Skin epidermis (tissue), 12 donors: ENCODE measurements around the gene GLT6D1.

ENCODE experiments used
- H3K27ac ChIP-seq, 21 experiments: fragments of 200-600 bp; sonication (generic) in 11 of 21; one replicate each; pipeline ENCODE4 v1.5.0; 2020; ENCODE audit warnings: mild to moderate bottlenecking in 3 of 21, inconsistent platforms in 2 of 21, moderate library complexity in 2 of 21
- H3K4me3 ChIP-seq, 7 experiments: fragments of 200-600 bp; sonication (generic) in 2 of 7; one replicate each; pipeline ENCODE4 v1.5.0; 2020; ENCODE audit warnings: inconsistent platforms in 2 of 7, mild to moderate bottlenecking in 2 of 7, moderate library complexity in 1 of 7

Gene GLT6D1

DNA sequence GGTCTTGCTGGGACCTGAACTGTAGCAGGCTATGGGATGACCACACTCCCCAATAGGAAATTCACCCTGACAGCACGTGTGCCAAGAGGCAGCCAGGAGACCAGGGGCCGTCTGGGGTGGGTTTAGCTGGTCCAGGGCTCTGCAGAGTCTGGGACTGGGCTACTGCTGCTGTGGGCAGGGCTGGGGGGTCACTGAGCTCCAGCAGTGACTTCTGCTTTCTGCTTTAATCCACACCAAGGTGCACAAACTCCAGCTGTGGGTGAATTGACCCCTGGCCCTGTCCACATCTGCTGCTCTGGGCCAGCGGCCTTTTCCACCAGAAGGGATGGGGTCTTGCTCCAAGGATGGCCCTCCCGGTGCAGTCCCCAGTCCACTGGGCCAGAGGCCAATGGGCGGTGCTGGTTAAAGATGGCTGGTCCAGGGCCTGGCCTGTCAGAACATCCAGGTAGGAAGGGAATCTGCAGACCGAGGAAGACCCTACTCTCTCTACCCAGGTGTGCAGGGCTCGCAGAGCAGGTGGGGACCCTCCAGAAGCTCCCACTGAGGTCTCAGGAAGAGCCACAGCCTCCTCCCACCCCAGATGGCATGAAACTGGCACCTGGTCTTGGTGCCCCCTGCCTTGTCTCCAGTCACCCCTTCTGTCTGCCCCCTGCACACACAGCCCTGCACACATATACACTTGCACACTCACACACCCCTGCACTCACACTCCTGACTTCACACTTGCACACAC, 28.0 kb downstream of the GLT6D1 start:
- Histone ChIP-seq H3K27ac (no peak overlapping the region), H3K4me3 (no peak overlapping the region)

DNA sequence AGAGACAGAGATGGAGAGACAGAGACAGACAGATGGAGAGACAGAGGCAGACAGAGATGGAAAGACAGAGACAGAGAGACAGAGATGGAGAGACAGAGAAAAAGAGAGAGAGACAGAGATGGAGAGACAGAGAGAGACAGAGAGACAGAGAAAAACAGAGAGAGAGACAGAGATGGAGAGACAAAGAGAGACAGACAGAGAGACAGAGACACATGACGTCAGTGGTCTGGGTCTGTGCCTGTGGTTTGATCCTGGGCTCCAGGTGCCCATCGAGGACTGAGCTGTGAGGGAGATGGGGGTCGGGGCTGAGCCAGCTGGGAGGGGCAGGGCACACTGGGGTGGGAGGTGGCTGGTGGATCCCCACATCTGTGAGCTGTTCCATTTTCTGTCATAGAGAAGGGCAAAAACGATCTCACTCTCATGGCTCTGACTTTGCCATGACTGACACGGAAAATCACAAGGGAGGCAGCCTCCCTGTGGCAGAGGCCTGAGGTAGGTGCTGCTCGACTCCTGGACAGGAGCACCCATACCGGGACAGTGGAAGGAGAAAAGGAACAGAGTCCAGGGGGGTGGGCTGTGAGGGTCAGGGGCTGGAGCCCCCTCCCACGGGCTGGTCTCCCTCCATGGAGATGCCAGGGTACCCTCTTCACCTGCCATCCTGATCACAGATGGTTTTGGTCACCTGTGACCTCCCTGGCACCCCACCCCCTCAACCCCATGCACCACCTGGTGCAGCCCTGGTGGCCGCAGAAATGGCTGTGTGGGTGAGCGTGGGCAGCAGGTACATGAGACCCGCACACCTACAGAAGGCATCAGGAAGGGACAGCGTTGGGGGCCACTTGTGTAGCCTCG, 28.8 kb downstream of the GLT6D1 start:
- no peak overlapping the region for H3K4me3 ChIP-seq

DNA sequence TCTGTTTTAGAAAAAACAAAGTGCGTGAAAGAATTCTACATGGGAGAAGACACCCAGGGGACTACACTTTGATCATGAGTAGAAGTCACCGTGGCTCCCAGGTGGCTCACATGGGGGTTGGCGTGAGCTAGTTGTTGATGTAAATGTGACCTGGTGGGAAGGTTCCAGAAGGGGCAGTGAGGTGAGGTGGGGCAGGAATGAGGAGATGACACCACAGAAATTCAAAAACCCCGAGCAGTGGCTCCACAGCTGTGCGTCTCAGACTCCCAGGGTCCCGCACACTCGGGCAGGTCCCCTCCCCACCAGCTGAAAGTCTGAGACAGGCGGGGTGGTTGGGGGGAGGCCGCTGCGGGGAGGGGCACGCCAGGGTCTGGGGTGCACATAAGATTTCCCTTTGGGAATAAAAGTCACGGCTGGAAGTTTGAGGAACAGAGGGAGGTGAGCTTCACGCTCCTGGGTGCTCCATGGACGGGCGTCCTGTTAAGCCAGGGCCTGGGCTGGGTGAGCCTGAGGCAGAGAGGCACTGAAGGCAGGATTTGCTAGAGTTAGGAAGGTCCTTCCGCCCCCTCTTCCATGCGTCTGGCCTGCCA, 29.9 kb downstream of the GLT6D1 start:
- H3K27ac ChIP-seq = no peak overlapping the region
- H3K4me3 ChIP-seq = no peak overlapping the region

More for the DNA sequence above, 28.8 kb downstream of the GLT6D1 start:
- no peak overlapping the region for H3K27ac ChIP-seq

DNA sequence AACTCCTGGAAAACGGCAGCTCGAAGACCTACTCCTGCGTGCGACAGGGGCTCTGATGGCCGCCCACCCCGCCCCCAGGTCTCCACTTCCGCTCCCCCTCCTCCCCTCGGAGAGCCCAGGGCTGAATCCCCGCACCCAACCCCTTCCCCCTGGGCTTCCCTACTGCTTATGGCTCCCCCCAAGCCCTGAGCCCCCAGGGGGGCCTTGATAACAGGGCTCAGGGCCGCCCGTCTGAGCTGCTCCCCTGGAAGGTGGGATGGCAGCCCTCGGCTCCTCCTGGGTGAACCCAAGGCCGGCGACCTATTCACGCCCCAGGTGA, 30.4 kb downstream of the GLT6D1 start:
- H3K4me3 ChIP-seq = no peak overlapping the region
- no peak overlapping the region for H3K27ac ChIP-seq

DNA sequence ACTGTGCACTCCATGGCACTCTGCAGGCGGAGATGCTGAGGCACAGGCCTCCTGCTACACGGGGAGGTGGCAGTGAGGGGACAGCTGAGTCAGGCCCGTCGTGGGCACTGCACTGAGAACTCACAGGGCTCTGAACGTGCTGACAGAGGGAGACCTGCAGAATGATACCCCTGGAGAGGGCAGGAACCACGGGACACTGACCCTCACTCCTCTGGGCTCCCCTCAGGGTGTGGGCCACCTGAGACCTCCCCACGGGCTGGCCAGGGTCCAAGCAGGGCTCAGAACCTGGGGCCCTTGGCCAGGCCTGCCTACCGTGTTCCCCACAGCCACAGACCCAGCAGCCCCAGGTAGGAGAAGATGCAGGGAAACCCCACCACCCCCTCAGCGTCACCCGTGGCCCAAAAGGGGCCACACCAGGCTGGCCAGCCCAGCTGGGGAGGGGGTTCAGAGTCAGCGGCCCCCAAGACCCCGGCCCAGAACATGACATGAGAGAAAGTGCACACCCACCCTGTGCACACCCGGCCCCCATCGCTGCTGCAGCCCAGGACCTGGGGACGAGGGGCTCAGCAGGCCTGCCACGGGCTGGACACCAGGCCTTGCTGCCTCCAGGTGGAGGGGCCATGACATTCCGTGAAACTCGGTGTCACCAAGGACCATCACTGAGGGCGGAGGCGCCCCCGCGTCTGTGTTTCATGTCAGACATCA, 30.9 kb downstream of the GLT6D1 start:
- Histone ChIP-seq H3K4me3 (no peak overlapping the region), H3K27ac (no peak overlapping the region)

DNA sequence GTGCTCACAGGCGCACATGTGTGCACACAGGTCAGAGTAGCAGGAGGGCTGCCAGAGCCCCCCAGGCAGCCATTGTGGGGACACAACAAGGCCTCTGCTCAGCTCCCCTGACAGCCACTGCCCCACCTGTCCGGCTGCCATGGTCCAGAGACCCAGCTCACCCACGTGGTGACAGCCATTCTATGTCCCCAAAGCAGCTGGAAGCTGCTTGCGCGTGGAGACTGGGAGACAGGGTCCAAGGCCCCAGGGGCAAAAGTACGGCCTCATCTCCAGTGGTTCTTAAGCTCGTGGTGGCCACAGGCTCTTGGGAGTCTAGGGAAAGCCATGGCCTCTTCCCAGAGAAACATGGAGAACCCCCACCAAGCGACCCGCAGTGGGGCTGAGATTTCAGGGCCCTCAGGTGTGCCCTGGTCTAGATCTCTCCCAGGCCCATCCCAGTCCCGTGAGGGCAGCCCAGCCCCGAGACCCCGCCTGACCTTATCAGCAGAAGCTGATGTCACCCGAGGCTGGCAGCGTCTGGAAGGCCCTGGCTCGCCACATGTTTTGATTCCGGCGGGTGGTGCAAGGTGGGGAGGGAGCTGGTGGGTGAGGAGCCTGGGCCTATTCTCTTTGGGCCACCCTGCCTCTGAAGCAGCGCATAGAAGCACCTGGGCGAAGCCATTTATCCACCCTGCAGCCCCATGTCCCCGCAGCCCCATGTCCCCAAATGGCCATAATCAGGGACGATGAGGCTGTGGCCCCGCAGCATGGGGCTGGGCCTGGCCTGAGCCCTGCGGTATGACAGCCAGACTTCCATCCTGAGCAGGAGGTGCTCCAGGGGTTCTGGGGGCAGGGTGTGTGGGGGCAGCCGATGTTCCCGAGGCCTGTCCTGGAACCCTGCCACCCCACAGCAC, 31.7 kb downstream of the GLT6D1 start:
- Histone ChIP-seq H3K4me3 (no peak overlapping the region), H3K27ac (no peak overlapping the region)

DNA sequence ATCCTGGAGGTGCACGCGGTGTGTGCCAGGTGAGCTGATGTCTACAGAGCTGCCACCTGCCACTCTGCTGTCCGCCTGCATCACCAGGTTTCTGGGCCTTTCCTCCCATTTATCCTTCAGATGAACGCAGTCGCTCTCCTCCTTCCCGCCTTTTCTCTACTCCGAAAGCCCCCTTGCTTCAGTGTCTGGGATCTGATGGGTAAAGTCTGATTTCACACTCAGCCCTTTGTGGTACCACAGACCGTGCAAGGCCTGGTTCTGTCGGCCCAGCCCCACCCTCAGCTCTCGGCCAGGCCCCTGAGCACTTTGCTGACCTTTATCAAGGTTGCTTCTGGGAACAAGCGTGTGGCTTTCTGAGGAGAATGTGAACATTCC, 32.5 kb downstream of the GLT6D1 start:
- H3K27ac ChIP-seq = no peak overlapping the region
- no peak overlapping the region for H3K4me3 ChIP-seq

DNA sequence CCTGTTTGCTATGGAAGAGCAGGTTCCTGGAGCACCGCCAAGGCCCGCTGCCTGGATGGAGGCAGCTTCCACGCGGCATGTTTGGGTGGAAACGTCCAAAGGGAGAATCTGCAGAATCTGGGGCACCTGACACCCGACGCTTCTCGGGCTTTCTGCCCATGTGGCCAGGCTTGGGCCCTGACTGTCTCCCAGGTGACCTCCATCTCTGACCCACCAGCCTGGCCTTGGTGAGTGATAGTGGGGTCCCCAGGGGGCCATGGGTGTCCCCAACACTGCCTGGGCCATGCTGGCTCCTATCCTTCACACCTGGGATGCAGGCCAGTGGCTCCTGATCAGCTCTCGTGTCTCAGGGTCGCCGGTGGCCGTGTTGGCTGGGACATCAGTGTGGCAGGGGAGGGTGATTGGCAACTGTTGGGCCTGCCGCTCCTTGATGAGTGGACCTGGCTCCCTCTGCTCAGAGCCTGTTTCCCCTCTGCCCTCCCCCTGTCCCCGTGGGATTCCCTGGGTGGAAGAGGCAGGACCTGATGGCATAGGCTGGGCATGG, 34.0 kb downstream of the GLT6D1 start:
- Histone ChIP-seq H3K27ac (no peak overlapping the region), H3K4me3 (no peak overlapping the region)

DNA sequence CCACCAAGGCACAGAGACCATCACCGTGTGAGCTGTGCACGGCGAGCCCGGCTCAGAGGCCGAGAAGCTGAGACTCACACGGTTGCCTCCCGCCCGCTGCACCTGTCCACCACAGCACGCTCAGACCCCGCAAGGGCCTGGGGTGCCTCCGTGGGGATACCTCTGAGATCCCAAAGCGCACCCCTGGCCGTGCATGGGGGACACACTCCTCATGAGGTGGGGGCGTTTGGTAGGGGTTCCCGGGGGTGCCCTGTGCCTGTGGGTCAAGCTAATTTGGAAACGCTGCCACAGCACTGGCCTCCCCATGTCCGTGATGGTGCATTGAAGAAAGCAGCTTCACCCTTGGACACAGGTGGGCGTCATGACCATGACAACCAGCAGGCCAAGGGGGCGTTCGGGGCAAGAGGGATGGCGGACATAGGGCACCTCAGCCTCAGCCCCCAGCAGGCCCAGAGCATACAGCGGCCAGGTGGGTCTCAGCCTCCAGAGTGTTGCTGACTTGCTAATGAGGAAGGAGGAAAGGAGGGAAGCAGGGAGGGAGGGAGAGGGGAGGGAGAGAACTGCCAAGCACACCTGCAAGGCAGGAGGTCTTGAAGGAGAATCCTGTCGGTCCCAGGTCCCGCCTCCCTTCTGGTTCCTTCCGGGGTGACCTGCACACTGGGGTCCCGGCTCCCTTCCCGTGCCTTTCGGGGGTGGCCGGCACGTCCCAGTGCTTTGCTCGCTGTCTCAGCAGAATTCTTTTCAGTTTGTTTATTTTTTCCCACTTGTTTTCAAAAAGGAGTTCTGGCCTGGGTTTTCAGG, 34.7 kb downstream of the GLT6D1 start:
- H3K27ac ChIP-seq = no peak overlapping the region
- H3K4me3 ChIP-seq = no peak overlapping the region

DNA sequence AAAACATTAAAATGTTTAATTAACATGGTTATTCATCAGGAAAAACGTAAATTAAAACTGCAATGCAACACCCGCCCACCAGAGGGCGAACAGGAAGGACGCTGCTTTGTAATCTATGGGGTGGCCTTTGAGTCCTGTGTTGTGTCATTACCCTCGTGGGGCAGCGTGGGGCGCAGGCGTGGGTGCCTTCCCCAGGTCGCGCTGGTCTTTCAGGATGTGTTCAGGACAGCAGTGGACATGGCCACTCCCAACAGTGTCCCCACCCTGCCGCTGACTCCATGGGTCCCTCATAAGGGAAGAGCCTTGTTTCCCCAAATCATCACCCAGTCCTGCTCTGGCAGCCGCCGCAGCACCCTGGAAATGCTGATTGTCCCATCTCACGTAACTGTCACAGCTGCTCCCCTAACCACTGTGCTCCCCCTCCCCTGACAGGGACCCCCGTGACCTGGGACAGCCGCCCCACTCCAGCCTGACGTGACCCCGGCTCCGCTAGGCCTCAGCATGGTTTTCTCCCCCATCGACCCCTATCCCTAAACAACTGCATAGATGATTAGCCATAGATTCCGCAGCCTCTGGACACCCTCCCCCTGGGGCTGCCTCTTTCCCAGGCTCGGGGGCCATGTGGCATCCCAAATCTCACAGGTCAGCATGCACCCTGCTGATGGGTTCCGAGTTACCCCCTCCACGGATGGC, 36.4 kb downstream of the GLT6D1 start:
- Histone ChIP-seq H3K4me3 (no peak overlapping the region), H3K27ac (no peak overlapping the region)

DNA sequence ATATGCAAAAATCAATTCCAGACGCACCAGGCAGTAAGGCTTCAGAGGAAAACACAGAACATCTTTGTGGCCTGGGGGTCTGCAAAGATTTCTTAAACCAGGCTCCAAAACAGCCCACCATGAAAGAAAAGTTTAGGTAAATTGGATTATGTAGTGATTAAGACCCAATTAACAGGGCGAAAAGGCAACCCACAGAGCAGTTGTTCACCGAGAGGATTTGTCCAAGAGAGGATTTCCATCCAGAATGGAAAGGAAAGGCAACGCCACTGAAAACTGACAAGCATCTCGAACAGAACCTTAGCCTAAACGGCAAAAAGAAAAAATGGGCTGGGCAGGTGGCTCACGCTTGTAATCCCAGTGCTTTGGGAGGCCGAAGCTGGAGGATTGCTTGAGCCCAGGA, 37.4 kb downstream of the GLT6D1 start:
- no peak overlapping the region for H3K27ac ChIP-seq
- no peak overlapping the region for H3K4me3 ChIP-seq

DNA sequence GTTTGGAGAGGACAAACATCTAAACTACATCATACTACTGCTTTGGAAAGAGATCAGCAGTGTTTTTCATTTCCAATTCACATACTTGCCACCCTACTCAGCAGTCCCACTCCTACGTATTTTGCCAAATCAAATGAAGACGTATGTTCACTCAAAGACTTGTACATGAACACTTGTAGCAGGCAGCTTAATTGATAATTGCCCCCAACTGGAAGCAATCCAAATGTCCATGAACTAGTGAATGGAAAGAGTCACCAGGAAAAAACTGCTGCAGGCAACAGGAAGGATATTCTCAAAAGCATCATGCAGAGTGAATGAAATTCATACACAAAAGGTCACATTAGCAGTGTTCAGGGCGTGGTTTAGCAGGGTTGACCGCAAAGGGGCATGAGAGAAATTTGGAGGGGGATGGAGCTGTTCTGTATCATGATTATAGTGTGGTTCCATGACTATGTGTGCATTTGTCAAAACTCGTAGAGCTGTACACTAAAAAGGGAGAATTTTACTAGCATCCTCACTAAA, 39.0 kb downstream of the GLT6D1 start:
- no peak overlapping the region for H3K4me3 ChIP-seq
- no peak overlapping the region for H3K27ac ChIP-seq

DNA sequence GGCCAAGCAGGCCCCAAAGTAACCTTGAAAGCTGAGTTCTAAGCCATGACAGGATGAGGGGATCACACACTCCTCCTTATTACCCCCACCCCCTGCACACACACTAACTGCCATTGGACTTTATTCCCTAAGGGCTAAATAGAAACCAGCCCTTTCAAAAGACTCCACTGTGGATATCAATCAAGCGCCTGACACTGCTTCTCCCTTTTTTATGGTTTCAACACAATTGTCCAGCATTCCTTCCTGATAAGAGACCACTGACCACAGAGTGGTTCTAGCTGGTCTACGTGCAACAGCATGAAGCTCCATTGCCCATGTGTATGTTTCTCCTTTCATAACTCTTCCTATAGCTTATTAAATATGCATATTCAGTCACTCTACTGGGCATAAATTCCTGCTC, 43.1 kb downstream of the GLT6D1 start:
- Histone ChIP-seq H3K4me3 (no peak overlapping the region), H3K27ac (no peak overlapping the region)

DNA sequence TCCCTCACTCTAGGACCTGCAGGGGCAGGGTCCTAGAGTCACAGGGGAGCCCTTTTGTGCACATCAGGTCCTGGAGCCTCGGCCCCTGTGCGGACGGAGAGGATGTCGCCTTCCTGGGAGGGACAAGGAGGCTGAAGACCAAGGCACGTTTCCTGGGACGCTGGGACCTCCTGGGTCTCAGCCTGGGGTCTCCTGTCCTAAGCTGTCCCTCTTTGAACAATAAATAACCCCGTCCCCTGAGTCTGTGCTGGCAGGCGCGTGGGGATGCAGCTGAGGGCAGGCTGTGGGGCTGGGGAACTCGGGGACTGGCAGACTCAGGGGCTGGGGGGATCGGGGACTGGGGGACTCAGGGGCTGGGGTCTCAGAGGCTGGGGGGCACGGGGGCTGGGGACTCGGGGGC, 46.7 kb downstream of the GLT6D1 start:
- Histone ChIP-seq H3K27ac (no peak overlapping the region), H3K4me3 (no peak overlapping the region)

DNA sequence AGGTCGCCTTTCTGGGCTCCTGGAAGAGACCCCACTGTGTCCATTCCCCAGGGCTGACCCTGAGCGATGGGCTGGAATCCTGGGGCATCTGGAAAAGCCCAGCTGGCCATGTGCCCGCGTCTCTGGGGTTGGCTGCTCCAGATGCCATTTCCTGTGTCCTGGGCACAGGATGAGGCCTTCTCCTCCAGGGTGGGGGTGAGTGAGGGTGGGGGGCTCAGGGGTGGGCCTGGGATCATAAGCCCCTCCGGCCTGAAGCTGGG, 47.1 kb downstream of the GLT6D1 start:
- Histone ChIP-seq H3K27ac (no peak overlapping the region), H3K4me3 (no peak overlapping the region)

DNA sequence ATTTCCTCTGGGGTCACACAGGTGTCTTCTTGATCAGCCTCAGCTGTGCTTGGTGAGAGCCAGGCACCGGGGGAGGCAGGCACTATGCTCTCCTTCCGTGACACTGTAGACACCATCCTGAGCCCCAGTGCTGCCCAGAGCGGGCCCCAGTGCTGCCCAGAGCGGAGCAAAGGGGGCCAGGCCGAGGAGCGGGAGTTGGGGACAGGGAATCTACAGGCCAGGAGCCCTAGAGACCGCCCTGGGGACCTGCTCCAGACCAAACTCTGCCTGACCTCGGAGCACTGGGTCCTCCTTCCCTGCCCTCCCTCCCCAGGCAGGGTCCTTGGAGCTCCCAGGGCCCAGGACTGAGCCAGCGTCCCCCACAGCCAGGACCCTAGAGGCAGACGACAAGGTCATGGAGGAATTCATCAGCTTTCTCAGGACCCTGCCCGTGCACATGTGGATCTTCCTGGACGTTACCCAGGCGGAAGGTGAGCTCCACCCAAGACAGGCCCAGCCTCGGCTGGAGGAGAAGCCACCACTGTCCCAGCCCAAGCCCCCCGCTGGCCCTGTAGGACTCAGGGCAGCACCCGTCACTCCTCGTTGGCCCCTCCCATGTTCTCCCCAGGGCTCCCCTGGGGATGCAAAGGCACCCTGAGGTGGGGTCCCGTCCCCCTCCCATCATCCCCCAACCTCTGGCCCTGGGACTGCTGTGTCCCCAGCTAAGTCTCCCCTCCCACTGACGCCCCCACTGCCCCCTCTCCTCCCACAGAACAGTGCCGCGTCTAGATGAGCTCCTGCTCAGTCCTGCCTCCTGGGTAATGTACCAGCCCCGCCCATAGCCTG, 47.6 kb downstream of the GLT6D1 start:
- Histone ChIP-seq H3K4me3 (no peak overlapping the region), H3K27ac (no peak overlapping the region)

DNA sequence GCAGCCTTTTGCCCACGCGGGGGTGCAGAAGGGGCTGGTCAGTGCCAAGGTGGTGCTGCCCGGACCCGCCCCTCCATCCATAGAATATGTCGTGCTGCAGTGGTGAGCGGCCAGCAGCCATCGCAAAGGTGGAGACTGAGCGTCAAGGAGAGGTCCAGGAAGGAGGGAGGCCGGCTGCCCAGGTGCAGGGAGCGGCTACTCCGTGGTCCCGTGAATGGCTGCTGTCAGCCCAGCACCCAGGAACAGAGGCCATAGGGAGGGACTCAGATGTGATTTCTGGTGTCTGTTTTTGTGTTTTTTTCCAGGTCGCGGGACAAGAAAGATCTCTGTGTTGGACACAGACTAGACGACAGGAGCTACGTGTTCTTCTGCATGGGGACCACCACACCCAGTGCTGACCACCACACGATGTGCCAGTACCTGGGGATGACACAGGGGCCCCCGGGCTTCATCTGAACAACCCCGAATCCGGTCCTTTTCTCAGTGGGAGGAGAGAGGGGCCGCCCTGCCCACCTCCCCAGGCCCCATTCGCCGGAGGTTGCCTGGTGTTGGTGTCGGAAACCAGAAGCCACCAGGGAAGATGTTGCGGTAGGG, 48.8 kb downstream of the GLT6D1 start:
- Histone ChIP-seq H3K4me3 (no peak overlapping the region), H3K27ac (no peak overlapping the region)
